Astrocyte (in vitro differentiated cells and primary cell): ENCODE results near the gene LRRC8D. TPM values are rescaled to one million over a fixed set of nuclear protein-coding genes. Genes with fewer than 3 reads are reported as not detected.

Source experiments
- DNase-seq: peaks from one replicate; pipeline ENCODE4 v3.0.0-alpha.2; 2010; ENCODE audit warnings: low read depth
- FAIRE-seq: peaks from 2 replicates; lab custom pipeline; 2011; peaks lifted over from hg19 to GRCh38; lab: Jason Lieb, UNC
- H2AFZ ChIP-seq: 2 replicates; pipeline ENCODE4 v1.6.0; 2012; ENCODE audit warnings: low read depth, low read length, inconsistent platforms
- H3K27ac ChIP-seq: 2 replicates; pipeline ENCODE4 v1.5.1; 2011; ENCODE audit warnings: low read depth, low read length, inconsistent platforms
- H3K27me3 ChIP-seq: 2 replicates; pipeline ENCODE4 v1.6.0; 2011; ENCODE audit warnings: low read length, inconsistent platforms; ENCODE audit not compliant: insufficient read depth
- H3K36me3 ChIP-seq: 2 replicates; pipeline ENCODE4 v1.5.1; 2011; ENCODE audit warnings: low read length, inconsistent platforms; ENCODE audit not compliant: insufficient read depth
- H3K4me1 ChIP-seq: 2 replicates; pipeline ENCODE4 v1.5.1; 2011; ENCODE audit warnings: low read length, inconsistent platforms; ENCODE audit not compliant: insufficient read depth
- H3K4me2 ChIP-seq: 2 replicates; pipeline ENCODE4 v1.6.0; 2012; ENCODE audit warnings: low read length, inconsistent platforms
- H3K4me3 ChIP-seq: 2 replicates; pipeline ENCODE4 v1.5.1; 2011; ENCODE audit warnings: low read depth, mild to moderate bottlenecking, low read length, inconsistent platforms; ENCODE audit not compliant: insufficient read depth
- H3K79me2 ChIP-seq: 2 replicates; pipeline ENCODE4 v1.6.0; 2012; ENCODE audit warnings: mild to moderate bottlenecking, low read length, inconsistent platforms; ENCODE audit not compliant: insufficient read depth
- H3K9ac ChIP-seq: 2 replicates; pipeline ENCODE4 v1.6.0; 2012; ENCODE audit warnings: mild to moderate bottlenecking, low read length, inconsistent platforms
- H3K9me3 ChIP-seq: 2 replicates; pipeline ENCODE4 v1.5.1; 2012; ENCODE audit warnings: low read depth, mild to moderate bottlenecking, low read length, inconsistent platforms; ENCODE audit not compliant: insufficient read depth
- H4K20me1 ChIP-seq: 2 replicates; pipeline ENCODE4 v1.6.0; 2012; ENCODE audit warnings: low read length, inconsistent platforms; ENCODE audit not compliant: insufficient read depth
- H3K27ac Mint-ChIP-seq: one replicate; pipeline ENCODE4 v1.8.0; 2021; ENCODE audit warnings: mild to moderate bottlenecking, mixed read lengths; ENCODE audit not compliant: unreplicated experiment
- H3K27me3 Mint-ChIP-seq: one replicate; pipeline ENCODE4 v1.8.0; 2021; ENCODE audit warnings: low read depth, mixed read lengths; ENCODE audit not compliant: unreplicated experiment
- H3K36me3 Mint-ChIP-seq: one replicate; pipeline ENCODE4 v1.8.0; 2021; ENCODE audit warnings: low read depth, mixed read lengths; ENCODE audit not compliant: unreplicated experiment
- H3K4me1 Mint-ChIP-seq: one replicate; pipeline ENCODE4 v1.8.0; 2021; ENCODE audit warnings: low read depth, mixed read lengths; ENCODE audit not compliant: unreplicated experiment
- H3K4me3 Mint-ChIP-seq: one replicate; pipeline ENCODE4 v1.8.0; 2021; ENCODE audit warnings: mild to moderate bottlenecking, moderate library complexity, mixed read lengths; ENCODE audit not compliant: unreplicated experiment
- H3K9me3 Mint-ChIP-seq: one replicate; pipeline ENCODE4 v1.8.0; 2021; ENCODE audit warnings: mild to moderate bottlenecking, mixed read lengths; ENCODE audit not compliant: unreplicated experiment
- EZH2 ChIP-seq: IDR thresholded peaks from 2 replicates; pipeline ENCODE4 v1.6.1; 2012; ENCODE audit warnings: mild to moderate bottlenecking, low read length, inconsistent platforms; ENCODE audit not compliant: insufficient read depth
- total RNA-seq: library from RNA; stranded (reverse); gene quantifications from 2 replicates; pipeline ENCODE4 v1.2.1, GENCODE V29; 2021
- TF ChIP-seq, protein P1 (sequence below): IDR thresholded peaks from 2 replicates; pipeline ENCODE4 v1.5.1; 2011; ENCODE audit warnings: low read depth, mild to moderate bottlenecking, inconsistent platforms, low read length, moderate library complexity; ENCODE audit not compliant: insufficient read depth

LRRC8D gene
- total RNA-seq, 1 donor from 2014 or later: 36.9 TPM

DNA sequence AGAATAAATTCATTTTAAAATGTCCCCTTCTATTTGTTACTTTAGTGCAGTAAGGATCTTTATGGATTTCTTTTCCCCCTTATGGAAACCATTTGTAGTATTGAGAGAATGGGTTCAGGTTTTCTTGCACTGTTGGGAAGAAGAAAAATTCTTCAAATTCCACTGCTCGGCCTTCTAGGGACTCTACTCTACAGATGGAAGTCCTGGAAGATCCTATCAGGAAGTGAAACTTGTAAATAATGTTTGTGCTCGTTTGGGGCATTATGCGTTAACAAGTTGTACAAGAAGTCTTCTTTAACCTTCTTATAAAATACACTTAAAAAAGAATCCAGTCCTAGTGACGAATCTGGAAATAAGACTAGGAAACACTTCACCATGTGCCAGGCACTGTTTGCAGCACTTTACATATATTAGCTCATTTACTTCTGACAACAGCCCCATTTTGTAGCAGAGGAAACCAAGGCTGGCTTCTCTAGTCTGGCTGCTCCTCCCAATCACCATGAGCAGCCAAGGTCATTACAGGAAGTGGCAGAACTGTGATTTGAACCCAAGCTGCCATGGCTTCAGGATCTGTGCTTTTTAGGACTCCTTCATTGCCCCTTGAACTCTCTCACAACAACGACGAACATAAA is 11.8 kb downstream of the LRRC8D start:
- H3K4me2 ChIP-seq: no peak overlapping the region
- TF ChIP-seq, protein P1, sequence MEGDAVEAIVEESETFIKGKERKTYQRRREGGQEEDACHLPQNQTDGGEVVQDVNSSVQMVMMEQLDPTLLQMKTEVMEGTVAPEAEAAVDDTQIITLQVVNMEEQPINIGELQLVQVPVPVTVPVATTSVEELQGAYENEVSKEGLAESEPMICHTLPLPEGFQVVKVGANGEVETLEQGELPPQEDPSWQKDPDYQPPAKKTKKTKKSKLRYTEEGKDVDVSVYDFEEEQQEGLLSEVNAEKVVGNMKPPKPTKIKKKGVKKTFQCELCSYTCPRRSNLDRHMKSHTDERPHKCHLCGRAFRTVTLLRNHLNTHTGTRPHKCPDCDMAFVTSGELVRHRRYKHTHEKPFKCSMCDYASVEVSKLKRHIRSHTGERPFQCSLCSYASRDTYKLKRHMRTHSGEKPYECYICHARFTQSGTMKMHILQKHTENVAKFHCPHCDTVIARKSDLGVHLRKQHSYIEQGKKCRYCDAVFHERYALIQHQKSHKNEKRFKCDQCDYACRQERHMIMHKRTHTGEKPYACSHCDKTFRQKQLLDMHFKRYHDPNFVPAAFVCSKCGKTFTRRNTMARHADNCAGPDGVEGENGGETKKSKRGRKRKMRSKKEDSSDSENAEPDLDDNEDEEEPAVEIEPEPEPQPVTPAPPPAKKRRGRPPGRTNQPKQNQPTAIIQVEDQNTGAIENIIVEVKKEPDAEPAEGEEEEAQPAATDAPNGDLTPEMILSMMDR: no peak
- TF ChIP-seq EZH2: no peak
- H3K9ac ChIP-seq: no peak overlapping the region
- peaks cover 38% of the 10 kb centered on the region for H3K4me1 Mint-ChIP-seq
- H3K9me3 ChIP-seq: no peaks in the 10 kb centered on the region
- no peaks in the 10 kb centered on the region for H3K36me3 ChIP-seq
- FAIRE-seq: no peak
- H3K4me3 Mint-ChIP-seq: no peak overlapping the region
- H3K4me3 ChIP-seq: no peak overlapping the region
- no peaks in the 10 kb centered on the region for H3K4me1 ChIP-seq
- H3K79me2 ChIP-seq: no peaks in the 10 kb centered on the region
- no peaks in the 10 kb centered on the region for H3K9me3 Mint-ChIP-seq
- no peaks in the 10 kb centered on the region for H3K36me3 Mint-ChIP-seq
- H3K27me3 Mint-ChIP-seq: no peaks in the 10 kb centered on the region
- H4K20me1 ChIP-seq: no peaks in the 10 kb centered on the region
- no peak overlapping the region for H2AFZ ChIP-seq
- no peak overlapping the region for H3K27ac ChIP-seq
- H3K27me3 ChIP-seq: no peaks in the 10 kb centered on the region
- no peak overlapping the region for H3K27ac Mint-ChIP-seq
- DNase-seq: no peak

GRCh38 chr1:89833183-89834082 is 12.6 kb downstream of the LRRC8D start:
- FAIRE-seq (no peak), DNase-seq (no peak)
- no peaks in the 10 kb centered on the region for H3K27me3 Mint-ChIP-seq
- no peak overlapping the region for H3K4me2 ChIP-seq
- no peak overlapping the region for H3K27ac ChIP-seq
- H3K36me3 Mint-ChIP-seq: no peaks in the 10 kb centered on the region
- no peak overlapping the region for H3K4me3 ChIP-seq
- H3K79me2 ChIP-seq: no peaks in the 10 kb centered on the region
- no peak overlapping the region for H3K9ac ChIP-seq
- H3K9me3 ChIP-seq: no peaks in the 10 kb centered on the region
- TF ChIP-seq, protein P1: no peak
- no peak for TF ChIP-seq EZH2
- H3K4me1 Mint-ChIP-seq: peaks cover 38% of the 10 kb centered on the region
- no peaks in the 10 kb centered on the region for H3K4me1 ChIP-seq
- H2AFZ ChIP-seq: no peak overlapping the region
- no peaks in the 10 kb centered on the region for H4K20me1 ChIP-seq
- no peak overlapping the region for H3K27ac Mint-ChIP-seq
- H3K27me3 ChIP-seq: no peaks in the 10 kb centered on the region
- H3K9me3 Mint-ChIP-seq: no peaks in the 10 kb centered on the region
- H3K4me3 Mint-ChIP-seq: no peak overlapping the region
- H3K36me3 ChIP-seq: no peaks in the 10 kb centered on the region
